NOMO-1 (cell line): ENCODE results near the gene HDAC6.
"Not testable (repeated sequence)": the region's sequence is repeated elsewhere in the genome, so short reads cannot be mapped to it uniquely, and the experiment has no call there.

Experiments used
- DNase-seq, 2 experiments: peaks; one replicate each; lab custom pipeline; 2025; ENCODE audit not compliant: unreplicated experiment in 2 of 2; lab: John Stamatoyannopoulos, UW

Gene HDAC6

GRCh38 chrX:48789366-48790220 is 12.3 kb upstream of the HDAC6 start:
- DNase-seq: no peak

- DNase-seq: no peak
Measured at GRCh38 chrX:48790477-48790876, 11.4 kb upstream of the HDAC6 start.

GRCh38 chrX:48791063-48791820 is 10.6 kb upstream of the HDAC6 start:
- DNase-seq: no peak

GRCh38 chrX:48792219-48792618 is 9.6 kb upstream of the HDAC6 start:
- DNase-seq: no peak

- DNase-seq: no peak
Measured at GRCh38 chrX:48793935-48794334, 7.9 kb upstream of the HDAC6 start.

- DNase-seq: no peak
Measured at GRCh38 chrX:48794340-48794910, 7.4 kb upstream of the HDAC6 start.

GRCh38 chrX:48794911-48795515 is 6.9 kb upstream of the HDAC6 start:
- no peak for DNase-seq

GRCh38 chrX:48798318-48798717 is 3.5 kb upstream of the HDAC6 start:
- no peak for DNase-seq

GRCh38 chrX:48800574-48801279 is 1.1 kb upstream of the HDAC6 start:
- no peak for DNase-seq

GRCh38 chrX:48802089-48802904 is 430 bp downstream of the HDAC6 start:
- DNase-seq: peak; percentile 52 to 80

- DNase-seq: no peak
Measured at GRCh38 chrX:48802905-48803200, 986 bp downstream of the HDAC6 start.

GRCh38 chrX:48806081-48806480 is 4.2 kb downstream of the HDAC6 start:
- DNase-seq: no peak

- DNase-seq: no peak
Measured at GRCh38 chrX:48813644-48814043, 11.8 kb downstream of the HDAC6 start.

- no peak for DNase-seq
Measured at GRCh38 chrX:48814722-48815121, 12.9 kb downstream of the HDAC6 start.

- DNase-seq: no peak
Measured at GRCh38 chrX:48815266-48815665, 13.4 kb downstream of the HDAC6 start.

- no peak for DNase-seq
Measured at GRCh38 chrX:48816014-48816810, 14.3 kb downstream of the HDAC6 start.

GRCh38 chrX:48818098-48818497 is 16.2 kb downstream of the HDAC6 start:
- no peak for DNase-seq

GRCh38 chrX:48818866-48819265 is 17.0 kb downstream of the HDAC6 start:
- DNase-seq: no peak

- DNase-seq: not testable (repeated sequence)
Measured at GRCh38 chrX:48819394-48819793, 17.5 kb downstream of the HDAC6 start.
